Right renal pelvis (tissue), 4 donors: ENCODE results near the gene PDE5A. TPM values are rescaled to one million over a fixed set of nuclear protein-coding genes. Genes with fewer than 3 reads are reported as not detected.

ENCODE experiments used
- DNase-seq, 4 donors: peaks; one replicate each; pipeline ENCODE4 v3.0.0-alpha.2; 2013; ENCODE audit warnings: low read depth in 4 of 4, low spot score in 3 of 4, missing footprints in 1 of 4
- polyA plus RNA-seq, 4 donors: library from polyadenylated mRNA; unstranded; fragments of 120-200 nt; gene quantifications; one replicate each; pipeline ENCODE4 v1.2.1, GENCODE V29; 2013; ENCODE audit not compliant: insufficient read length in 4 of 4

Gene PDE5A
- polyA plus RNA-seq, 4 donors = 40.5 to 54.4 (median 50.2) TPM

GRCh38 chr4:119589165-119589564 is 39.4 kb downstream of the PDE5A start:
- no peak for DNase-seq

DNA sequence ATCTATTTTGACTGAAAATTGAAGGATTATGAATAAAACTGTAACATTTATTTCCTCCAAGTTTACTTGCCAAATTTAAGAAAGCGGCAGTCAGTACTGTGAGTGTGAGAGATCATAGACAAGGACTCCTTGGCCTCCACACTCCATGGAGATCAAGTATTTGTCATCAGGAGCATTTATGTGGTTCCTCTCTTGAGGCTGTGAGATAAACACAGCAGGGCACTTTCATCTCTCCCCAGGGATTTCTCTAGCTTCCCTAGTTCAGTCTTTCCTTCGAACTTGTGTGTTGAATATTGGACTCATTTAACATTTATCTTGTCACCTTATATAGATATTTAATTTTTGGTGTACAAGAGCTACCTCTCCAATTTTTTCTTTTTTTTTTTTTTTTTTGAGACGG is 40.8 kb downstream of the PDE5A start:
- no peak for DNase-seq

DNA sequence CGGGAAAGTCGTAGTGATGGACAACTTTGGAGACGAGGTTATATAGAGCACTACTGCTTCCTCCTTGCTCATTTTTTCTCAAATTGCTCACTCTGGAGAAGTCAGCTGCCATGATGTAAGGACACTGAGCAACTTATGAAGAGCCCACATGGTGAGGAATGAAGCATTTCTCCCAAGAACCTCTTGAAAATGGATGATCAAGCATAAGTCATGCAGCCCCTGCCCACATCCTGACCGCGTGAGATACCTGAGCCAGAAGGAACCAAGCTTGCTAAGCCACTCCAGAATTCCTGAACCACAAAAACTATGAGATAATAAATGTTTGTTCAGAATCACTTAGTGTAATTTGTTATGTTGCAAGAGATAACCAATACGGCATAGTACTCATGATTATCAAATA is 42.8 kb downstream of the PDE5A start:
- DNase-seq = no peak

DNA sequence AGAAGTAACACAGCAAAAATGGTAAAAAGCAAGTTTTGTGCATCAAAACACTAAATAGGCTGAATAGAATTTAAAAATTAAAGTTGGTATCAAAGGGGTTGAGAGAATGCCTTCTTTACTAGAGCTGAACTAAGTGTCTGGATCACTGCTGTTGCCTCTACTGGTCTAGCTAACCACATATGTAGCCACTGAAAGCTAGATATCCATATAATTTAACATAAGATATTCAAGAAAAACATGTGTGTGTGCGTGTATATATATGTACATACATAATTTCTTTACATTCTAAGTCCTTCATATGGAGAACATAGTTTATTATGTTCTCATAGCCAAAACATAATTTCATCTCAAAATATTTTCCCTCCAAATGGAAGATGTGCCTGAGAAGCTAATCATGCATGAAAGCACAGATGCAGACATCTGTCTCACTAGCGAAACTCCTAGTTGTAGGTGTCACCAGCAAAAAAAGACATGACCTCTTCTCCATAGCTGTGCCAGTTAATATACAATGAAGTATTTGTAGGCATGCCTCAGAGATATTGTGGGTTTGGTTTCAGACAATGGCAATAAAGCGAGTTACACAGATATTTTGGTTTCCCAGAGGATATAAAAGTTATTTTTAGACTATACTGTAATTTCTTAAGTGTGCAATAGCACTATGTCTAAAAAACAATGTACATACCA is 47.3 kb downstream of the PDE5A start:
- no peak for DNase-seq

DNA sequence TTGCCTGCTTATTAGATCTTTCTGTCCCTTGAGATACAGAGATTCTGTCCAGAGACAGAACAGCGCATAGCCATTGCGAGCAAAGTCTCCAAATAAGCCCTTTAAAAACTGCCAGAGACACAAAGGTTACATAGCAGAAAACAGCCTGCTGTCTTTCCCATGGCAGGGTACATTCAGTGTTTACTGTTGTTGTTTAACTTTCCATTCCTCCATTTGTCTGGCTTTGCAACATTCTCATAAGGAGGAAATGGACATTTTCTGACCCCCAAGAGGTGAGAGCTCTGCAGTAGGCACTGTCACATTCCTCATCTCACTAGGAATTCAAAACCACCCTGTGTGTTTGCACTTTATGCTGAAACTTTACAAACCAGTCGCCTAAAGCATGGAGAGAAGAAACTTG is 48.3 kb downstream of the PDE5A start:
- DNase-seq = no peak

DNA sequence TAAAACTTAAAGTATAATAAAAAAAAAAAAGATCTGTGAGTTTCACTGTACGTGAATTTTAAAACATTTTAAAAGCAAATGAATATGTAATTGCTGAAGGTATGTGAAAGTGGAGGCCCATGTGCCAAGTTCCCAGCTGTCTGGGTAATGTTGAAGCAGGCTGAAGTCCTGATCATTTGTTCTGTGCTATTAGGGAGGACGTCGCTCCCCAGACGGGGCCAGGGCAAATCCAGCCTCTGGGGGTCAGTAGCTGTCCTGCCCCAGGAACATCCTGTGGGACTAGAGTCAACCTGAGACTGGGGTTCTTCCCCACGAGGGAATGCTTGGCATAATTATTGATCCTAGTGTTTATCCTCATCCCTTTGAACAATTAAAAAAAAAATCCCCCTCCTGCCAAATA is 48.8 kb downstream of the PDE5A start:
- no peak for DNase-seq

GRCh38 chr4:119570401-119570800 is 58.2 kb downstream of the PDE5A start:
- DNase-seq = no peak

DNA sequence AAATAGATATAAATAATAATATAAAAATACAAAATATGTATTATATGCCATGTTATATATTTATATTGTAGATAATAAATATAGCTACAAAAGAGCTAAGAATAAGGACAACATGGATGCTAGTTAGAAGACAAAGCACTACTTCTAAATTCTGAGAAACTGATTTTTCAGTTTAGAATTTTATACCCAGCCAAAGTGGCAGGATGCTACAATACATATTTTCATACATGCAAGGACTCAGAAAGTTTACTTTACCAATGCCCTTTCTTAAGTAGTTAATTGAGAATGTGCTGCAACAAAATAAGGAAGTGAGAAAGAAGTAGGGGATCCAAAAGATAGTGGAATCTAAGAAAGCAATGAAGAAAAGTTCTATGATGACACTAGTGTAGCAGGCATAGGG is 64.5 kb downstream of the PDE5A start:
- DNase-seq = no peak

GRCh38 chr4:119559044-119559647 is 69.5 kb downstream of the PDE5A start:
- peak; percentile 13 to 49 (median 37) for DNase-seq

- DNase-seq = no peak
Measured at GRCh38 chr4:119550857-119551532, 77.6 kb downstream of the PDE5A start.

GRCh38 chr4:119549639-119550038 is 79.0 kb downstream of the PDE5A start:
- no peak for DNase-seq

- DNase-seq = no peak
Measured at GRCh38 chr4:119543779-119544178, 84.8 kb downstream of the PDE5A start.

GRCh38 chr4:119543187-119543586 is 85.4 kb downstream of the PDE5A start:
- no peak for DNase-seq

GRCh38 chr4:119540249-119540648 is 88.4 kb downstream of the PDE5A start:
- no peak for DNase-seq

DNA sequence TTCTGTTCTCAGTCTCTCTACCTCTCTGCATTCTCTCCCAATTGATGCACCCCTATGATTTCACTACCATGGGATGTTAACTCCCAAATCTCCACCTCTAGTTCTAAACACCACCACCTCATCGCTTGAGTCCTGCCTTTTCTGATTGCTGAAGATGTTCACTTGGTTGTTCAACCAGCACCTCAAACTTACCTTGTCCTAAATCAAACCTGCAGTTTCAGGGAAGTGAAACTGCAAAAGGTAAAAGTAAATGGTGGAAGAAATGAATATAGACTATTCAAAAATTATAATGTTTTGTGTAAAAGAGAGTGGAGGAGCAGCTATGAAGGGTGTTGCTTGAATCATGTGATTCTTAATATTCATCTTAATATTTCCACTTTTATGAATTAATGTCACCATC is 91.0 kb downstream of the PDE5A start:
- no peak for DNase-seq

DNA sequence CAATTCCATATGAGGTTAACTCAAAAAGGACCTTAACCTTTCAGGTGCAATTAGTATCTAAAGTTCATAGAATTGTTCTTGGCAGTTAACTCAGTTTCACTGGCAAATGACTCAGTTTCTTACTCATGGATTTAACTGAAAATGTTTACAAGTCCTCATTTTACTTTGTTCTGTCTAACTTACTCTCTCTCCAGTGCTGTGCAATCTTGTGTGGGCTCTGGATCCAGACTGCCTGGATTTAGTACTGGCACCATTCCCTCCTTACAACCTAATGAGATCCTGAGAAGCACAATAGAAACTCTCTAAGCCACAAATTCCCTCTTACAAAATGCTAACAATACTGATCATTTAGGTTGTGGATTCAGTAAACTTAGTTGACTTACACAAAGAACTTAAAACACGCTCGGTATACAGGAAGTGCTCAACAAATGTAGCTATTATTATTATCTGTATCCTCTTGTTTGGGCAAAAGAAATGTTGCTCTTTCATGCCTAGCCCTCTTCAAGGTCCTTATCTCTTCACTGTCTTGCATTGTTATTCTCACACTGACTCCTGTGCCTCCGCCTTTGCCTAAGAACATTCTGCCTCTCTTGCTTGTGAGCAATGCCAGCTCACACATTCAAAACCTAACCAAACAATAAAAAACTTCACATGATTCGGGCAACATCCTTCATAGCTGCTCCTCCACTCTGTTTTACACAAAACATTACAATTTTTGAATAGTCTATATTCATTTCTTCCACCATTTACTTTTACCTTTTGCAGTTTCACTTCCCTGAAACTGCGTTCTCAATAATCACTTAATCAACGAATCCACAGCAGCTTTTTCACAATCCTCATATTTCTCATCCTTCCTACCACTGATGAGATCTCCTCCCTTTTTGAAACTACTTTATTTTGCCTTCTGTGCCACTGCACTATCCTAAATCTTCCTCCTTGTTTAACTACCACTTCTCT is 91.8 kb downstream of the PDE5A start:
- no peak for DNase-seq

GRCh38 chr4:119532319-119532718 is 96.3 kb downstream of the PDE5A start:
- no peak for DNase-seq

DNA sequence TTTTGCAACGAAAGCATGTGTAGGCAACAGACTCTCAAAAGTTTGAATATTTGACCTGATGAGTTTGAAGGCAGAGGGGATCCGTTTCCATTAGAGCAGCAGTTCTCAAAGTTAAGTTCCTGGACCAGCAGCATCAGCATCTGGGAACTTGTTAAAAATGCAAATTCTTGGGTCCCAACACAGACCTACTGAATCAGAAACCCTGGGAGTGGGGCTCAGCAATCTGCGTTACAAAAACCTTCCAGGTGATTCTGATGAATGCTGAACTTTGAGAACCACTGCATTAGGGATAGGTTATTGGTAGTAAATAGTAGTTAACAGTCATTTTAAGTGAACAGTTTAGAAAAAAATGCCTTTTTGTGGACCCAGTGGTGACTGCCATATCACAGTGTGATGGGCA is 98.8 kb downstream of the PDE5A start:
- DNase-seq = no peak

DNA sequence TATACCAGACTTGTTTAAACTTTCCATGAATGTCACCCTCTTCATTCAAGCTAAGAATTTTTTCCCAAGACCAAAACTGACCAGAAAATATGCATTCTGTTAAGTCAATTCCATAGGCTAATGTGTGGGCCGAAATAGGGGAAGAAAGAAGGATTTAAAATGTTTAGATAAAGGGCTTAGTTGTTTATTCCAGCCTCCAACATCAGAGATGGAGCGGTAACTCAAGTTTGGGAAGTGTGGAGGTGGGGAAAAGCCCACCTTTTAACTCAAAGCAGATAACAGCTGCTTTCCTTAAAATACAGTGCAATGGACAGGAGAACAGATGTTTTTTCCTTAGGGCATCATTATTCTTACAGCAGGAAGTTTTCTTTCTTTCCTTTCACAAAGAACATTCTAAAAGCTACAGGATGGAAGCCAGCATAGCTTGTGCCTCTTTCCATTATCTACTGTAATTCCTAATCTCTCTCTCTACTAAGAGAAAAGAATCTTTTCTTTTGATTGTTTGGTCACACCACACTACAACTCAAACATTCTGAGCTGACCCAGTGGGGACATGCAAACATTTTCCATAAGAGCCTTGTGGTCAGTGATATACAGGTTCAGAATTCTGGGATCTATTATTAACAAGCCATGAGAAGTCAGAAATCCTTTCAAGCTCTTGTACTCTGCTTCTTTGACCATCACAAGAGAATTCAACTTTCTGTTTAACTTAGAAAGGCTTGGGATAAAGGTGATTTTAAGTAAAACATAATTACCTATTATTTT is 101.6 kb downstream of the PDE5A start:
- DNase-seq = no peak
